ENCODE measurements around the gene GINS2.

Gene GINS2

GRCh38 chr16:85728879-85729278 lies 40.1 kb upstream of the GINS2 start:
- no peaks in the 10 kb centered on the region for H3K9me3 ChIP-seq (ENCODE audit: control insufficient read depth, insufficient read depth, low read depth, low read length)
- H3K27me3 ChIP-seq (ENCODE audit: control insufficient read depth, insufficient read depth, low read length): no peaks in the 10 kb centered on the region
- H3K4me1 ChIP-seq (ENCODE audit: control insufficient read depth, insufficient read depth, low read length): peaks cover 16% of the 10 kb centered on the region
- H3K36me3 ChIP-seq (ENCODE audit: control insufficient read depth, insufficient read depth, low read length): 0 out of 2 replicates have a peak, but pooled peaks cover 5% of the 10 kb centered on the region
- no peak overlapping the region for H3K4me3 ChIP-seq (ENCODE audit: low read depth, low read length)
- H3K9ac ChIP-seq (ENCODE audit: low read length): peak overlapping the region; percentile 34
- H3K27ac ChIP-seq (ENCODE audit: low read depth, low read length): no peak overlapping the region; the same call in 1 of the 2 replicates

GRCh38 chr16:85724936-85725335 lies 36.2 kb upstream of the GINS2 start:
- H3K4me1 ChIP-seq (ENCODE audit: control insufficient read depth, insufficient read depth, low read length): peaks cover 18% of the 10 kb centered on the region
- H3K9ac ChIP-seq (ENCODE audit: low read length): no peak overlapping the region
- H3K36me3 ChIP-seq (ENCODE audit: control insufficient read depth, insufficient read depth, low read length): 0 out of 2 replicates have a peak, but pooled peaks cover 5% of the 10 kb centered on the region
- H3K4me3 ChIP-seq (ENCODE audit: low read depth, low read length): no peak overlapping the region
- no peak overlapping the region for H3K27ac ChIP-seq (ENCODE audit: low read depth, low read length)
- no peaks in the 10 kb centered on the region for H3K9me3 ChIP-seq (ENCODE audit: control insufficient read depth, insufficient read depth, low read depth, low read length)
- no peaks in the 10 kb centered on the region for H3K27me3 ChIP-seq (ENCODE audit: control insufficient read depth, insufficient read depth, low read length)

GRCh38 chr16:85724126-85724879 lies 35.5 kb upstream of the GINS2 start:
- Histone ChIP-seq H3K9me3 (ENCODE audit: control insufficient read depth, insufficient read depth, low read depth, low read length) (no peaks in the 10 kb centered on the region), H3K9ac (ENCODE audit: low read length) (no peak overlapping the region), H3K27ac (ENCODE audit: low read depth, low read length) (no peak overlapping the region), H3K36me3 (ENCODE audit: control insufficient read depth, insufficient read depth, low read length) (0 out of 2 replicates have a peak, but pooled peaks cover 5% of the 10 kb centered on the region), H3K4me3 (ENCODE audit: low read depth, low read length) (no peak overlapping the region), H3K4me1 (ENCODE audit: control insufficient read depth, insufficient read depth, low read length) (peaks cover 11% of the 10 kb centered on the region), H3K27me3 (ENCODE audit: control insufficient read depth, insufficient read depth, low read length) (no peaks in the 10 kb centered on the region)

- 0 out of 2 replicates have a peak overlapping the region, but pooled peaks have one; percentile 1 for H3K27ac ChIP-seq (ENCODE audit: low read depth, low read length)
- 0 out of 2 replicates have a peak, but pooled peaks cover 5% of the 10 kb centered on the region for H3K36me3 ChIP-seq (ENCODE audit: control insufficient read depth, insufficient read depth, low read length)
- H3K4me1 ChIP-seq (ENCODE audit: control insufficient read depth, insufficient read depth, low read length): peaks cover 11% of the 10 kb centered on the region; the same call in 1 of the 2 replicates
- no peaks in the 10 kb centered on the region for H3K27me3 ChIP-seq (ENCODE audit: control insufficient read depth, insufficient read depth, low read length)
- H3K9ac ChIP-seq (ENCODE audit: low read length): no peak overlapping the region
- no peak overlapping the region for H3K4me3 ChIP-seq (ENCODE audit: low read depth, low read length)
- H3K9me3 ChIP-seq (ENCODE audit: control insufficient read depth, insufficient read depth, low read depth, low read length): no peaks in the 10 kb centered on the region
Observed at GRCh38 chr16:85722128-85722893, 33.6 kb upstream of the GINS2 start.

- H3K4me3 ChIP-seq (ENCODE audit: low read depth, low read length): no peak overlapping the region
- H3K9ac ChIP-seq (ENCODE audit: low read length): no peak overlapping the region
- no peak overlapping the region for H3K27ac ChIP-seq (ENCODE audit: low read depth, low read length)
- H3K9me3 ChIP-seq (ENCODE audit: control insufficient read depth, insufficient read depth, low read depth, low read length): no peaks in the 10 kb centered on the region
- H3K36me3 ChIP-seq (ENCODE audit: control insufficient read depth, insufficient read depth, low read length): no peaks in the 10 kb centered on the region
- peaks cover 14% of the 10 kb centered on the region; the same call in 1 of the 2 replicates for H3K27me3 ChIP-seq (ENCODE audit: control insufficient read depth, insufficient read depth, low read length)
- peaks cover 28% of the 10 kb centered on the region for H3K4me1 ChIP-seq (ENCODE audit: control insufficient read depth, insufficient read depth, low read length)
Observed at GRCh38 chr16:85720302-85720637, 31.5 kb upstream of the GINS2 start.

- Histone ChIP-seq H3K4me1 (ENCODE audit: control insufficient read depth, insufficient read depth, low read length) (peaks cover 31% of the 10 kb centered on the region), H3K27me3 (ENCODE audit: control insufficient read depth, insufficient read depth, low read length) (peaks cover 16% of the 10 kb centered on the region; the same call in 1 of the 2 replicates), H3K4me3 (ENCODE audit: low read depth, low read length) (no peak overlapping the region)
Observed at GRCh38 chr16:85719605-85720301, 31.0 kb upstream of the GINS2 start.

GRCh38 chr16:85718682-85719081 lies 29.9 kb upstream of the GINS2 start:
- Histone ChIP-seq H3K27ac (ENCODE audit: low read depth, low read length) (no peak overlapping the region), H3K4me3 (ENCODE audit: low read depth, low read length) (no peak overlapping the region), H3K27me3 (ENCODE audit: control insufficient read depth, insufficient read depth, low read length) (peaks cover 16% of the 10 kb centered on the region; the same call in 1 of the 2 replicates), H3K36me3 (ENCODE audit: control insufficient read depth, insufficient read depth, low read length) (no peaks in the 10 kb centered on the region), H3K4me1 (ENCODE audit: control insufficient read depth, insufficient read depth, low read length) (peaks cover 31% of the 10 kb centered on the region), H3K9me3 (ENCODE audit: control insufficient read depth, insufficient read depth, low read depth, low read length) (no peaks in the 10 kb centered on the region), H3K9ac (ENCODE audit: low read length) (no peak overlapping the region)

More at GRCh38 chr16:85719605-85720301, 31.0 kb upstream of the GINS2 start:
- no peaks in the 10 kb centered on the region for H3K9me3 ChIP-seq (ENCODE audit: control insufficient read depth, insufficient read depth, low read depth, low read length)
- H3K27ac ChIP-seq (ENCODE audit: low read depth, low read length): no peak overlapping the region
- H3K9ac ChIP-seq (ENCODE audit: low read length): no peak overlapping the region
- no peaks in the 10 kb centered on the region for H3K36me3 ChIP-seq (ENCODE audit: control insufficient read depth, insufficient read depth, low read length)

GRCh38 chr16:85718153-85718477 lies 29.4 kb upstream of the GINS2 start:
- Histone ChIP-seq H3K27me3 (ENCODE audit: control insufficient read depth, insufficient read depth, low read length) (peaks cover 16% of the 10 kb centered on the region; the same call in 1 of the 2 replicates), H3K27ac (ENCODE audit: low read depth, low read length) (no peak overlapping the region), H3K4me3 (ENCODE audit: low read depth, low read length) (no peak overlapping the region), H3K9me3 (ENCODE audit: control insufficient read depth, insufficient read depth, low read depth, low read length) (no peaks in the 10 kb centered on the region), H3K4me1 (ENCODE audit: control insufficient read depth, insufficient read depth, low read length) (peaks cover 31% of the 10 kb centered on the region), H3K36me3 (ENCODE audit: control insufficient read depth, insufficient read depth, low read length) (no peaks in the 10 kb centered on the region), H3K9ac (ENCODE audit: low read length) (no peak overlapping the region)

- Histone ChIP-seq H3K27me3 (ENCODE audit: control insufficient read depth, insufficient read depth, low read length) (peaks cover 16% of the 10 kb centered on the region; the same call in 1 of the 2 replicates), H3K4me3 (ENCODE audit: low read depth, low read length) (no peak overlapping the region), H3K27ac (ENCODE audit: low read depth, low read length) (no peak overlapping the region), H3K36me3 (ENCODE audit: control insufficient read depth, insufficient read depth, low read length) (no peaks in the 10 kb centered on the region), H3K4me1 (ENCODE audit: control insufficient read depth, insufficient read depth, low read length) (peaks cover 29% of the 10 kb centered on the region), H3K9me3 (ENCODE audit: control insufficient read depth, insufficient read depth, low read depth, low read length) (no peaks in the 10 kb centered on the region), H3K9ac (ENCODE audit: low read length) (no peak overlapping the region)
Observed at GRCh38 chr16:85717393-85718152, 28.8 kb upstream of the GINS2 start.

- H3K27me3 ChIP-seq (ENCODE audit: control insufficient read depth, insufficient read depth, low read length): peaks cover 16% of the 10 kb centered on the region; the same call in 1 of the 2 replicates
Observed at GRCh38 chr16:85716680-85717038, 27.9 kb upstream of the GINS2 start.

More at GRCh38 chr16:85716680-85717038, 27.9 kb upstream of the GINS2 start:
- Histone ChIP-seq H3K4me1 (ENCODE audit: control insufficient read depth, insufficient read depth, low read length) (peaks cover 23% of the 10 kb centered on the region), H3K4me3 (ENCODE audit: low read depth, low read length) (peak overlapping the region; percentile 47; the same call in 1 of the 2 replicates), H3K9ac (ENCODE audit: low read length) (no peak overlapping the region), H3K27ac (ENCODE audit: low read depth, low read length) (no peak overlapping the region), H3K9me3 (ENCODE audit: control insufficient read depth, insufficient read depth, low read depth, low read length) (peaks cover 9% of the 10 kb centered on the region), H3K36me3 (ENCODE audit: control insufficient read depth, insufficient read depth, low read length) (peaks cover 3% of the 10 kb centered on the region; the same call in 1 of the 2 replicates)
